D721Med (cell line): ENCODE data around the gene RNU5B-1.

Experiments
- DNase-seq: peaks from one replicate; pipeline ENCODE4 v3.0.0; 2011; ENCODE audit warnings: low spot score; ENCODE audit not compliant: insufficient read length
- FAIRE-seq: peaks from 2 replicates; lab custom pipeline; 2011; peaks lifted over from hg19 to GRCh38; lab: Jason Lieb, UNC
- TF ChIP-seq, protein P1 (sequence below): IDR thresholded peaks from 2 replicates; pipeline ENCODE4 v1.5.1; 2012; ENCODE audit warnings: mild to moderate bottlenecking, control low read depth; ENCODE audit not compliant: insufficient read depth; ENCODE audit errors: missing control alignments

Gene RNU5B-1

DNA sequence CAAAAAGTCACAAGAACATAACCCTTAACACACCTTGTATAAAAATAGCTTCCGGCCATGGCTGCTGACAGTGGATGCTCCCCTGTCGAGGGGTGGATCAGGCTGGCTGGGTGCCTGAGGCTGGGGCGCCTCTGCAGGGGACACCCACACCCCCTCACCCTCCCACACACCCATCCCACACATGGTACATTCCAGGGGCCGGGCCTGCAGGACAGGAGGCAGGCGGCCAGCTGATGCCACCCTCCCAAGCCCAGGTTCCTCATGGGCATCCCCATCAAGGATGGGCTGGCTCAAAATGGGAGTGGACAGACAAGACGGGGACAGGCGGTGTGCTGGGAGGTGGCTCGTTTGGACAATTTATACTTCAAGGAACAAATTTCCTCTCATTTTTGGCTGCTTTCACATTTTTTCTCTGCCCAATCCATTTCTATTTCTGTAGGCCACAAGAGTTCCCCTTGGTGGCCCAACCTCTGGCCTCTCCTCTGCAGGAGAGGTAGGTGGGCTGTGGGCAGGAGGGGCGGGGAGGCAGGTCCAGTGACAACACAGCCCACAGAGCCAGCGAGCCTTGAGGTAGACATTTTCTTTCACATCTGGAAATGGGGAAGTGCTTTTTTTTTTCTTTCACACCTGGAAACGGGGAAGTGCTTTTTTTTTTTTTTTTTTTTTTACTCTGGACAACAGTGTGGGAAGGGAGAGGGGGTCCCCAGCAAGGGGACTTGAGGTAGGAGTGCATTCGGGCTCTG lies 23.3 kb downstream of the RNU5B-1 start:
- DNase-seq: no peak
- no peak for FAIRE-seq
- TF ChIP-seq, protein P1, sequence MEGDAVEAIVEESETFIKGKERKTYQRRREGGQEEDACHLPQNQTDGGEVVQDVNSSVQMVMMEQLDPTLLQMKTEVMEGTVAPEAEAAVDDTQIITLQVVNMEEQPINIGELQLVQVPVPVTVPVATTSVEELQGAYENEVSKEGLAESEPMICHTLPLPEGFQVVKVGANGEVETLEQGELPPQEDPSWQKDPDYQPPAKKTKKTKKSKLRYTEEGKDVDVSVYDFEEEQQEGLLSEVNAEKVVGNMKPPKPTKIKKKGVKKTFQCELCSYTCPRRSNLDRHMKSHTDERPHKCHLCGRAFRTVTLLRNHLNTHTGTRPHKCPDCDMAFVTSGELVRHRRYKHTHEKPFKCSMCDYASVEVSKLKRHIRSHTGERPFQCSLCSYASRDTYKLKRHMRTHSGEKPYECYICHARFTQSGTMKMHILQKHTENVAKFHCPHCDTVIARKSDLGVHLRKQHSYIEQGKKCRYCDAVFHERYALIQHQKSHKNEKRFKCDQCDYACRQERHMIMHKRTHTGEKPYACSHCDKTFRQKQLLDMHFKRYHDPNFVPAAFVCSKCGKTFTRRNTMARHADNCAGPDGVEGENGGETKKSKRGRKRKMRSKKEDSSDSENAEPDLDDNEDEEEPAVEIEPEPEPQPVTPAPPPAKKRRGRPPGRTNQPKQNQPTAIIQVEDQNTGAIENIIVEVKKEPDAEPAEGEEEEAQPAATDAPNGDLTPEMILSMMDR: no peak

DNA sequence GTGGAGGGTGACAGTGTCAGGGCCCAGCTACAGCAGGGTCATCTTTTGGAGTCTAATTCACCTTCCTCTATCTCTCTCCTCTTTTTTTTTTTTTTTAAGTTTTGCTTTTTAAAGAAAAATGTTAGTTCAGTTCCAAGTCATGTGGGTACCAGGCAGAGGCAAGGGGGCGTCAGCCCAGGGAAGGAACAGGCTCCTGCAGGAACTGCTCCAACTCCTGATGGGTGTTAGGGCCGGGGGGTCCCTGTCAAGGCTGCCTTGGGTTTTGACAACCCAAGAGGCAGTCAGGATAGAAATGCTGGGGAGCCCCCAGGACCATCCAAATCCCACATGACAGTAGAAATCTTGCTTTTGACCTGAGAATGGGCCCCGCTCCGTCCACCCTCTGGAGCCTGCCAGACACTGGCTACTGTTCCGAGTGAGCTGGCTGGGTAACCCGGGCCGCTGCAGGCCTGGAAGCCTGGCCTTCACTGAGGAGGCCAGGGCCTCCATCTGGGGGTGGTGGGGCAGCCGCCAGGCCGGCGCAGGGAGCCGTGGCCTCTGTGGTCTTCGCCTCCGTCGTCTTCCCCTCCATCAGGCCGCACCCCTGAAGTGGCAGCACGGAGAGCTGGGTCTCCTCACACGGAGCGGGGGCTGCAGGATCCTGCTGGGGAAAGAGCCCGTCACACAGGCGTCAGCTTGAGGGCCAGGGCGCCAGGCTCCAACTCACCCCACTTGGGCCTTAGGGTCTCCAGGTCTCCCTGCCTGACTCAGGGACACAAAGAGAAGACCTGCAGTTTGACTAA lies 24.2 kb downstream of the RNU5B-1 start:
- TF ChIP-seq, protein P1: no peak
- FAIRE-seq (no peak), DNase-seq (no peak)

GRCh38 chr15:65329288-65329983 lies 25.0 kb downstream of the RNU5B-1 start:
- no peak for DNase-seq
- no peak for FAIRE-seq
- TF ChIP-seq, protein P1: no peak

GRCh38 chr15:65329984-65330735 lies 25.7 kb downstream of the RNU5B-1 start:
- no peak for DNase-seq
- no peak for FAIRE-seq
- TF ChIP-seq, protein P1: no peak

GRCh38 chr15:65330934-65331645 lies 26.6 kb downstream of the RNU5B-1 start:
- FAIRE-seq (no peak), DNase-seq (no peak)
- TF ChIP-seq, protein P1: no peak

DNA sequence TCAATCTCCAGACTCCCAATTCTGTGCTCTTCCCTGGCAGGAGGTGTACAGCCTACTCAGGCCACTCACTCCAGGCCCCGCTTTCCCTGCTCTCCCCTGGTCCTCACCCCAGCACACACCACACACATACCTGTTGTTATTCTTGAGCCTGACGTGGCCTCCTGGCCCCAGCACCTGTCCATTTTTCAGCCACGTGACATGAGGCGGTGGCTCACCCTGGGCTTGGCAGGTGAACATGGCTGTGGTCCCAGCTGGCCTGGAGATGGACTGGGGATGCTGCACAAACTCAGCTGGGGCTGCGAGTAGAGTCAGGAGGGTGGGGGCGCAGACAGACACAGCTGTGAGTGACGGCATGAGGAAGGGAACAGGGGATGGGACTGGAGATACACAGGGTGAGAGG lies 27.3 kb downstream of the RNU5B-1 start:
- DNase-seq: no peak
- TF ChIP-seq, protein P1: no peak
- no peak for FAIRE-seq
